H1 (cell line): ENCODE data around the gene PPIL6. TPM values are rescaled to one million over a fixed set of nuclear protein-coding genes. Genes with fewer than 3 reads are reported as not detected.
A peak's percentile ranks its signal among the peaks of the same experiment; 100 is the strongest.

ENCODE experiments used
- CTCF ChIA-PET: fragments of 300-600 bp; sonication (Branson Sonifier 250); formaldehyde crosslinking; loops from one replicate; lab custom pipeline; 2021; ENCODE audit not compliant: partially characterized antibody; lab: Charles Lee
- POLR2A ChIA-PET: fragments of 300-600 bp; sonication (Branson Sonifier 250); formaldehyde crosslinking; loops from one replicate; lab custom pipeline; 2021; ENCODE audit warnings: inconsistent platforms; ENCODE audit not compliant: partially characterized antibody; lab: Charles Lee
- DNase-seq, 2 experiments: peaks; one replicate each; pipeline versions ENCODE4 v3.0.0 to v3.0.0-alpha.2; 2010 to 2022; ENCODE audit warnings: low spot score in 2 of 2, low read depth in 1 of 2, mixed read lengths in 1 of 2
- FAIRE-seq: peaks from 2 replicates; lab custom pipeline; 2011; peaks lifted over from hg19 to GRCh38; lab: Jason Lieb, UNC
- H2AFZ ChIP-seq: 2 replicates; pipeline ENCODE4 v1.8.1; 2012; ENCODE audit warnings: low read length, inconsistent platforms
- H2AK5ac ChIP-seq: 2 replicates; pipeline ENCODE4 v1.6.1; 2013; ENCODE audit warnings: low read depth, low read length
- H2BK120ac ChIP-seq: replicated peaks from 2 replicates; pipeline ENCODE3; 2013; ENCODE audit warnings: low read depth, low read length, inconsistent platforms
- H2BK12ac ChIP-seq: 2 replicates; pipeline ENCODE4 v1.6.1; 2013; ENCODE audit warnings: low read depth, low read length
- H2BK15ac ChIP-seq: 2 replicates; pipeline ENCODE4 v1.6.1; 2013; ENCODE audit warnings: low read length
- H2BK20ac ChIP-seq: 2 replicates; pipeline ENCODE4 v1.6.1; 2013; ENCODE audit warnings: low read length
- H2BK5ac ChIP-seq: 2 replicates; pipeline ENCODE4 v1.6.1; 2013; ENCODE audit warnings: low read depth, low read length
- H3K14ac ChIP-seq: 2 replicates; pipeline ENCODE4 v1.6.1; 2013; ENCODE audit warnings: inconsistent platforms; ENCODE audit not compliant: insufficient read length
- H3K18ac ChIP-seq: 2 replicates; pipeline ENCODE4 v1.6.1; 2013; ENCODE audit warnings: low read length; ENCODE audit errors: extremely low read depth
- H3K23ac ChIP-seq: 2 replicates; pipeline ENCODE4 v1.6.1; 2013; ENCODE audit warnings: inconsistent platforms; ENCODE audit not compliant: insufficient read length
- H3K23me2 ChIP-seq: 2 replicates; pipeline ENCODE4 v1.6.1; 2013; ENCODE audit warnings: low read depth, low read length
- H3K27ac ChIP-seq: 2 replicates; pipeline ENCODE4 v1.6.1; 2011; ENCODE audit warnings: low read depth, low read length, inconsistent platforms
- H3K27me3 ChIP-seq, 4 experiments: replicated peaks in 1 of 4; 1 replicate in 1 of 4; 2 replicates in 3 of 4; pipeline versions ENCODE4 v1.6.1 to v1.8.1; 2011 to 2013; ENCODE audit warnings: low read length in 3 of 4, mild to moderate bottlenecking in 3 of 4, inconsistent platforms in 2 of 4, mixed read lengths in 2 of 4, moderate library complexity in 1 of 4; ENCODE audit not compliant: control insufficient read depth in 3 of 4, insufficient read depth in 3 of 4; ENCODE audit errors: extremely low read depth in 1 of 4
- H3K36me3 ChIP-seq, 4 experiments: 2 replicates each; pipeline versions ENCODE4 v1.6.1 to v1.8.1; 2011 to 2013; ENCODE audit warnings: mild to moderate bottlenecking in 4 of 4, low read length in 3 of 4, moderate library complexity in 2 of 4, control low read depth in 1 of 4, inconsistent platforms in 1 of 4; ENCODE audit not compliant: insufficient read depth in 4 of 4, control insufficient read depth in 2 of 4
- H3K4ac ChIP-seq: replicated peaks from 2 replicates; pipeline ENCODE3; 2013; ENCODE audit warnings: low read length, low read depth, mixed read lengths, inconsistent platforms; ENCODE audit not compliant: insufficient read length
- H3K4me1 ChIP-seq, 4 experiments: replicated peaks in 1 of 4; 1 replicate in 1 of 4; 2 replicates in 3 of 4; pipeline versions ENCODE4 v1.6.1 to v1.8.1; 2011 to 2013; ENCODE audit warnings: low read length in 3 of 4, inconsistent platforms in 2 of 4, mixed read lengths in 1 of 4; ENCODE audit not compliant: insufficient read depth in 4 of 4, control insufficient read depth in 3 of 4
- H3K4me2 ChIP-seq, 2 experiments: 2 replicates each; pipeline versions ENCODE4 v1.6.1 to v1.8.1; 2011 to 2013; ENCODE audit warnings: low read depth in 2 of 2, low read length in 2 of 2, control low read depth in 1 of 2, inconsistent platforms in 1 of 2, mild to moderate bottlenecking in 1 of 2; ENCODE audit not compliant: insufficient read depth in 1 of 2
- H3K4me3 ChIP-seq, 4 experiments: fragments of 200-600, 300-600 bp in 1 of 4; sonication (generic), shearing (Covaris generic), sonication (Bioruptor Twin) in 1 of 4; 2 replicates each; pipeline versions ENCODE4 v1.5.1 to v1.8.1; 2011 to 2016; ENCODE audit warnings: low read length in 4 of 4, low read depth in 3 of 4, control low read depth in 2 of 4, inconsistent platforms in 2 of 4, mild to moderate bottlenecking in 2 of 4, mixed read lengths in 1 of 4, moderate library complexity in 1 of 4; ENCODE audit not compliant: insufficient read depth in 2 of 4; ENCODE audit errors: extremely low read depth in 1 of 4
- H3K56ac ChIP-seq: replicated peaks from 2 replicates; pipeline ENCODE3; 2013; ENCODE audit warnings: low read depth, mild to moderate bottlenecking, mixed read lengths, low read length, inconsistent platforms; ENCODE audit not compliant: insufficient read length
- H3K79me1 ChIP-seq: 2 replicates; pipeline ENCODE4 v1.6.1; 2013; ENCODE audit warnings: low read depth, low read length, control low read depth
- H3K79me2 ChIP-seq, 2 experiments: 2 replicates each; pipeline versions ENCODE4 v1.6.1 to v1.8.1; 2012 to 2013; ENCODE audit warnings: low read length in 2 of 2, mild to moderate bottlenecking in 2 of 2, inconsistent platforms in 1 of 2; ENCODE audit not compliant: insufficient read depth in 2 of 2, control insufficient read depth in 1 of 2
- H3K9ac ChIP-seq, 4 experiments: replicated peaks in 1 of 4; 1 replicate in 1 of 4; 2 replicates in 3 of 4; pipeline versions ENCODE4 v1.6.1 to v1.8.1; 2011 to 2013; ENCODE audit warnings: low read depth in 3 of 4, low read length in 3 of 4, control low read depth in 2 of 4, mild to moderate bottlenecking in 2 of 4, moderate library complexity in 2 of 4, inconsistent platforms in 1 of 4; ENCODE audit errors: extremely low read depth in 1 of 4
- H3K9me3 ChIP-seq, 2 experiments: 2 replicates each; pipeline versions ENCODE4 v1.6.1 to v1.8.1; 2012 to 2013; ENCODE audit warnings: mild to moderate bottlenecking in 2 of 2, moderate library complexity in 2 of 2, control low read depth in 1 of 2, inconsistent platforms in 1 of 2, low read depth in 1 of 2, low read length in 1 of 2, mixed read lengths in 1 of 2; ENCODE audit not compliant: insufficient read depth in 2 of 2
- H4K20me1 ChIP-seq, 2 experiments: replicated peaks in 1 of 2; 2 replicates each; pipeline versions ENCODE3 to v1.8.1; 2011 to 2013; ENCODE audit warnings: inconsistent platforms in 2 of 2, low read length in 2 of 2, mild to moderate bottlenecking in 1 of 2; ENCODE audit not compliant: insufficient read depth in 2 of 2, control insufficient read depth in 1 of 2
- H4K5ac ChIP-seq: 2 replicates; pipeline ENCODE4 v1.6.1; 2013; ENCODE audit warnings: low read length, low read depth, mixed read lengths, inconsistent platforms; ENCODE audit not compliant: insufficient read length
- H4K8ac ChIP-seq: 2 replicates; pipeline ENCODE4 v1.8.0; 2013; ENCODE audit warnings: mild to moderate bottlenecking, moderate library complexity, low read length, inconsistent platforms; ENCODE audit not compliant: insufficient read depth; ENCODE audit errors: extremely low read depth
- H4K91ac ChIP-seq: replicated peaks from 2 replicates; pipeline ENCODE3; 2013; ENCODE audit warnings: low read length, mixed read lengths, inconsistent platforms; ENCODE audit not compliant: insufficient read length
- CREB1 ChIP-seq: IDR thresholded peaks from 2 replicates; pipeline ENCODE4 v1.6.1; 2012; ENCODE audit warnings: inconsistent platforms
- EGR1 ChIP-seq: IDR thresholded peaks from 2 replicates; pipeline ENCODE4 v1.6.1; 2011; ENCODE audit warnings: low read depth, low read length, borderline replicate concordance
- JUN ChIP-seq: IDR thresholded peaks from 2 replicates; pipeline ENCODE4 v1.6.1; 2011; ENCODE audit warnings: low read depth, mild to moderate bottlenecking, improper control_type of control experiment, low read length
- MAX ChIP-seq: IDR thresholded peaks from 2 replicates; pipeline ENCODE4 v1.6.1; 2012; ENCODE audit warnings: inconsistent platforms
- NRF1 ChIP-seq: IDR thresholded peaks from 2 replicates; pipeline ENCODE4 v1.6.1; 2011; ENCODE audit warnings: mild to moderate bottlenecking, low read depth, low read length, improper control_type of control experiment
- POLR2A ChIP-seq, 2 experiments: IDR thresholded peaks; 1 replicate in 1 of 2; 2 replicates in 1 of 2; pipeline ENCODE4 v1.6.1; 2011; ENCODE audit warnings: low read depth in 2 of 2, low read length in 2 of 2, mild to moderate bottlenecking in 2 of 2; ENCODE audit errors: control extremely low read depth in 1 of 2
- TAF1 ChIP-seq: IDR thresholded peaks from 2 replicates; pipeline ENCODE4 v1.6.1; 2011; ENCODE audit warnings: mild to moderate bottlenecking, low read depth, low read length
- WGBS, 2 experiments: shearing (Covaris generic) in 1 of 2; methylation state at CpG; one replicate each; pipeline versions ENCODE4 v1.1.6 to v1.1.7; 2013 to 2015; ENCODE audit warnings: low lambda C conversion rate in 2 of 2, mixed read lengths in 2 of 2, inconsistent platforms in 1 of 2, low coverage in 1 of 2, missing lambda C conversion rate in 1 of 2; ENCODE audit not compliant: insufficient replicate concordance in 2 of 2, insufficient coverage in 1 of 2, insufficient read length in 1 of 2; ENCODE audit errors: extremely low coverage in 1 of 2, missing lambda C conversion rate in 1 of 2; 5-methylcytosine and 5-hydroxymethylcytosine counted together
- polyA plus RNA-seq, 7 experiments: library from polyadenylated mRNA; depleted of rRNA in 3 of 7; stranded (reverse) in 5 of 7; unstranded in 2 of 7; fragments of >200 nt in 5 of 7; fragments of 200-250 nt in 2 of 7; gene quantifications; 1 replicate in 5 of 7; 2 replicates in 1 of 7; 4 replicates in 1 of 7; pipeline versions ENCODE4 v1.2.1 to v1.2.3, GENCODE V29; 2011 to 2013; ENCODE audit warnings: missing spikeins in 2 of 7, mixed read lengths in 2 of 7
- total RNA-seq: library from RNA; stranded (reverse); fragmentation: NEBNext Ultra II Directional; extraction: Animal tissue kit (Norgen Biotek cat#: 25700); gene quantifications from 2 replicates; pipeline ENCODE4 v1.2.1, GENCODE V29; 2021
- TF ChIP-seq, protein P1 (sequence below): IDR thresholded peaks from 2 replicates; pipeline ENCODE4 v1.6.1; 2011; ENCODE audit warnings: low read length, improper control_type of control experiment
- TF ChIP-seq, protein P2 (sequence below): IDR thresholded peaks from 2 replicates; pipeline ENCODE4 v1.6.1; 2012; ENCODE audit warnings: inconsistent platforms

PPIL6 gene
- total and polyA plus RNA-seq, 2 of the 8 experiments (the other 6 are each of a cell fraction or from before 2014, with no cell fraction given), result 0.42 to 1.3 TPM

DNA sequence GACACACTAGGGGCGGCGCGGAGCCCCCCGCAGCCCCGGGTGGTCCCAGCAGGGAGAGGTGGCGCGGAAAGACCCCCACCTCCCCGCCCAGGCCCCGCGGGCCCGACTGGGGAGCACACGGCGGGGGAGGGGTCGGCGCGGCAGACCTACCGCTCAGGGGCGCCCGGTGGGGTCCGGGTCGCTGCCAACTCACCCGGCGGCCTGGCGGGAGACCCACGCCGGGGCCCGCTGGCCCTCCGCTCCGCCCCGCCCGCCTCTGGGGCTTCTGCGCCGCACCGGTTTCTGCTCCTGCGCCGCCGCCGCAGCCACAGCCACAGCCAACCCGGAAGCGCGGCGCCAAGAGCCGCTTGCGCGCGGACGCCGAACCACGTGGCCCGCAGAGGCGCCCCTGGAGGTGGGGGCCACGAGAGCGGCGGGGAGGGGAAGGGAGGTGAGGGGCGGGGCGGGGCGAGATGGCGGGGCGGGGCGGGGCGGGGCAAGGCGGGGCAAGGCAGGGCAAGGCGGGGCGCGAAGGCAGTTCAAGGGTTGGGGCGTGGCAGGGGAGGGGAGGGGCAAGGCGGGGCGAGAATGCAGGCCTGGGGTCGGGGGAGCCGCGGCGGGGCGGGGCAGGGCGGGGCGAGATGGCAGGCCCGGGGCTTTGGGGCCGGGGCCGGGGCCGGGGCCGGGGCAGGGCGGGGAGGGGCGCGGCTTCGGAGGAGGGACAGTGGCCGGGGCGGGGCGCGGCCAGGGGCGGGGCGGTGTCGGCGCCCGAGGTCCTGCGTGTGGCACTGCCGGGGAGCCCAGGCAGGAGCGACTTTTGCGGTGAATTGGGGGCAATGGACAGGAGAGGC, 42.7 kb upstream of the PPIL6 start, which contains the start of gene ZBTB24:
Gene ZBTB24 (minus strand): TSS at position 315 of the 830 bp plus-strand sequence. CDS start 1,193 bp downstream, outside the sequence.
- no peak within 1 kb of the TSS for H2BK20ac ChIP-seq
- H4K5ac ChIP-seq, result peak within 1 kb of the TSS; percentile 36
- FAIRE-seq, result no peak
- H2BK12ac ChIP-seq, result no peak within 1 kb of the TSS
- CTCF ChIA-PET, result interaction anchor here (1.1 to 1.5 kb wide), 2 partner anchors 41 to 192 kb away, joined by 3 to 4 read pairs; no protein-coding TSS in a partner anchor
- H2BK15ac ChIP-seq, result no peak within 1 kb of the TSS
- peak within 1 kb of the TSS; percentile 64 for H2AFZ ChIP-seq
- H4K91ac ChIP-seq, result no peak within 1 kb of the TSS
- peak within 1 kb of the TSS; percentile 70 for H4K8ac ChIP-seq
- WGBS, 2 experiments, result 1% methylated on average over 24 of the region's 97 CpGs; no CpG with 5 or more reads in 1 of the 2 experiments
- peak within 1 kb of the TSS; percentile 42 for H3K56ac ChIP-seq
- no peak within 1 kb of the TSS for H2BK5ac ChIP-seq
- H3K79me1 ChIP-seq, result peaks cover 3% of the 10 kb centered on the region
- H3K4me3 ChIP-seq, result peak within 1 kb of the TSS; percentile 61 to 94 (median 90)
- no peak within 1 kb of the TSS for H2BK120ac ChIP-seq
- peak within 1 kb of the TSS; percentile 49; the same call in 1 of the 2 replicates for H3K27ac ChIP-seq
- H3K36me3 ChIP-seq, result peaks cover 4 to 28% (median 16%) of the 10 kb centered on the region in 4 experiments; a peak in 7 of 8 replicates
- POLR2A ChIA-PET, result interaction anchor here (0.9 to 1.8 kb wide), 3 partner anchors 25 to 42 kb away, joined by 3 to 8 read pairs (median 4); partner anchors contain the start of genes PPIL6 and SMPD2
- H3K4ac ChIP-seq, result no peak within 1 kb of the TSS
- peak within 1 kb of the TSS; percentile 52 to 95 (median 79) for H3K9ac ChIP-seq
- H3K4me1 ChIP-seq, result peaks cover 2 to 15% (median 6%) of the 10 kb centered on the region in 4 experiments; a peak in 6 of 7 replicates
- H3K23ac ChIP-seq, result no peak within 1 kb of the TSS
- peaks cover 20 to 44% of the 10 kb centered on the region in 2 experiments for H3K79me2 ChIP-seq
- H3K4me2 ChIP-seq, result peak within 1 kb of the TSS; percentile 72 to 81
- no peak within 1 kb of the TSS for H2AK5ac ChIP-seq
- no peaks in the 10 kb centered on the region for H3K9me3 ChIP-seq
- no peaks in the 10 kb centered on the region for H3K27me3 ChIP-seq
- H3K18ac ChIP-seq, result no peak within 1 kb of the TSS
- H4K20me1 ChIP-seq, result peaks cover 0 to 8% of the 10 kb centered on the region in 2 experiments
- H3K23me2 ChIP-seq, result peaks cover 7% of the 10 kb centered on the region; the same call in 1 of the 2 replicates
- H3K14ac ChIP-seq, result no peak within 1 kb of the TSS
- peak; percentile 70 to 85 for DNase-seq
- TF ChIP-seq POLR2A (IDR thresholded peaks at IDR 0.05; ENCODE audit: control extremely low read depth in 1 of 2, low read depth in 2 of 2, low read length in 2 of 2) (peak in 1 of 2 experiments; percentile 46; a peak in 2 of 3 replicates), NRF1 (peak; percentile 37; the same call in 1 of the 2 replicates), EGR1 (no peak), JUN (no peak), CREB1 (0 out of 2 replicates have a peak, but pooled peaks have one; percentile 13), MAX (peak; percentile 87), TAF1 (peak; percentile 73)
- TF ChIP-seq, protein P1, sequence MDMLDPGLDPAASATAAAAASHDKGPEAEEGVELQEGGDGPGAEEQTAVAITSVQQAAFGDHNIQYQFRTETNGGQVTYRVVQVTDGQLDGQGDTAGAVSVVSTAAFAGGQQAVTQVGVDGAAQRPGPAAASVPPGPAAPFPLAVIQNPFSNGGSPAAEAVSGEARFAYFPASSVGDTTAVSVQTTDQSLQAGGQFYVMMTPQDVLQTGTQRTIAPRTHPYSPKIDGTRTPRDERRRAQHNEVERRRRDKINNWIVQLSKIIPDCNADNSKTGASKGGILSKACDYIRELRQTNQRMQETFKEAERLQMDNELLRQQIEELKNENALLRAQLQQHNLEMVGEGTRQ, result peak; percentile 72
- TF ChIP-seq, protein P2, sequence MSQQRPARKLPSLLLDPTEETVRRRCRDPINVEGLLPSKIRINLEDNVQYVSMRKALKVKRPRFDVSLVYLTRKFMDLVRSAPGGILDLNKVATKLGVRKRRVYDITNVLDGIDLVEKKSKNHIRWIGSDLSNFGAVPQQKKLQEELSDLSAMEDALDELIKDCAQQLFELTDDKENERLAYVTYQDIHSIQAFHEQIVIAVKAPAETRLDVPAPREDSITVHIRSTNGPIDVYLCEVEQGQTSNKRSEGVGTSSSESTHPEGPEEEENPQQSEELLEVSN, result peak; percentile 74
